Gastroesophageal sphincter (tissue), 4 donors: ENCODE data around the gene GALC. TPM values are rescaled to one million over a fixed set of nuclear protein-coding genes. Genes with fewer than 3 reads are reported as not detected.

Source experiments
- ATAC-seq: fragments of 150-250 bp; one replicate; pipeline ENCODE4 v1.9.1; 2016; ENCODE audit warnings: mild to moderate bottlenecking, moderate library complexity
- H3K27ac ChIP-seq, 4 donors: fragments of 200-600 bp; sonication (generic) in 3 of 4; 1 replicate in 3 of 4; 2 replicates in 1 of 4; pipeline ENCODE4 v1.5.1; 2016 to 2019
- H3K27me3 ChIP-seq: fragments of 200-600 bp; sonication (generic); one replicate; pipeline ENCODE4 v1.5.1; 2019
- H3K36me3 ChIP-seq, 2 donors: fragments of 200-600 bp; sonication (generic); one replicate each; pipeline ENCODE4 v1.5.1; 2019; ENCODE audit warnings: control low read depth in 1 of 2
- H3K4me1 ChIP-seq, 3 donors: fragments of 200-600 bp; sonication (generic); 1 replicate in 2 of 3; 2 replicates in 1 of 3; pipeline ENCODE4 v1.5.1; 2016 to 2019; ENCODE audit warnings: control low read depth in 2 of 3
- H3K4me3 ChIP-seq, 2 donors: fragments of 200-600 bp; sonication (generic); one replicate each; pipeline ENCODE4 v1.5.1; 2019; ENCODE audit warnings: mild to moderate bottlenecking in 1 of 2, moderate library complexity in 1 of 2
- H3K9me3 ChIP-seq, 3 donors: fragments of 200-600 bp; sonication (generic); one replicate each; pipeline ENCODE4 v1.5.1; 2017 to 2019; ENCODE audit warnings: control low read depth in 2 of 3
- CTCF ChIP-seq, 4 experiments: fragments of 200-600 bp in 2 of 4; fragments of 450-650 bp in 2 of 4; sonication (generic) in 1 of 4; IDR thresholded peaks; one replicate each; pipeline ENCODE4 v1.5.1; 2017 to 2019; ENCODE audit warnings: antibody characterized with exemption in 4 of 4, mild to moderate bottlenecking in 2 of 4, moderate library complexity in 2 of 4
- EP300 ChIP-seq: sonication (generic); formaldehyde crosslinking; IDR thresholded peaks from one replicate; pipeline ENCODE4 v1.6.1; 2017; ENCODE audit warnings: antibody characterized with exemption, mild to moderate bottlenecking
- POLR2A ChIP-seq, 2 donors: fragments of 450-650 bp; IDR thresholded peaks; one replicate each; pipeline ENCODE4 v1.6.1; 2017; ENCODE audit warnings: antibody characterized with exemption in 2 of 2, mild to moderate bottlenecking in 2 of 2, moderate library complexity in 1 of 2
- POLR2AphosphoS5 ChIP-seq: sonication (generic); formaldehyde crosslinking; IDR thresholded peaks from one replicate; pipeline ENCODE4 v1.6.1; 2017; ENCODE audit warnings: antibody characterized with exemption
- WGBS, 2 donors: methylation state at CpG; one replicate each; pipeline ENCODE4 v1.1.5; 2018; ENCODE audit warnings: low coverage in 1 of 2; 5-methylcytosine and 5-hydroxymethylcytosine counted together
- total RNA-seq, 4 donors: library from RNA; depleted of rRNA; stranded (reverse); fragments of >200 nt; gene quantifications; one replicate each; pipeline ENCODE4 v1.1.0, GENCODE V29; 2016

Gene GALC
- total RNA-seq, 4 donors from 2014 or later: 13.7 to 19.9 (median 16.6) TPM

DNA sequence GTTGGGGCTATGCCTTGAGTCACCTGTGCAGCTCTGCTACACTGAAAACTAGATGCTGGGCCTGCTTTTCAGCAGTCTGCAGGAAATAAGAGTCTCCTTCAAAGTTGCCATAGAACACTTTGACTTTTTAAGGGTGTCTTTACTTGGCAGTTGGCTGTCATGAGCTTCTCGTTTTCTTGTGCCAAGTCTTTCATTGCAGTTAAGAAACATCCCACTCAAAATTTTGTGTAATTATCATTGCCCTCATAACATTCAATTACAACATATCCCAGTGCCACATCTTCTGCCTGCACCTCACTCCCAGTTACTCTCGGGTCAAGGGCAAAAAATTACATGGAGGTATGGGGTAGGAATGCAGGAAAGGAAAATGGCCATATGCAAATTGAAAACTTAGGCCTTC lies 41.1 kb upstream of the GALC start:
- Histone ChIP-seq H3K36me3 (no peaks in the 10 kb centered on the region), H3K9me3 (no peaks in the 10 kb centered on the region), H3K4me3 (no peak overlapping the region), H3K27me3 (peaks cover 4% of the 10 kb centered on the region), H3K4me1 (no peaks in the 10 kb centered on the region), H3K27ac (no peak overlapping the region)
- TF ChIP-seq POLR2A (IDR thresholded peaks at IDR 0.05) (no peak), CTCF (IDR thresholded peaks at IDR 0.05) (no peak), POLR2AphosphoS5 (no peak), EP300 (no peak)
- WGBS, 2 donors: 40 to 43% methylated on average over 1 to 2 of the region's 2 CpGs
- ATAC-seq: no peak

DNA sequence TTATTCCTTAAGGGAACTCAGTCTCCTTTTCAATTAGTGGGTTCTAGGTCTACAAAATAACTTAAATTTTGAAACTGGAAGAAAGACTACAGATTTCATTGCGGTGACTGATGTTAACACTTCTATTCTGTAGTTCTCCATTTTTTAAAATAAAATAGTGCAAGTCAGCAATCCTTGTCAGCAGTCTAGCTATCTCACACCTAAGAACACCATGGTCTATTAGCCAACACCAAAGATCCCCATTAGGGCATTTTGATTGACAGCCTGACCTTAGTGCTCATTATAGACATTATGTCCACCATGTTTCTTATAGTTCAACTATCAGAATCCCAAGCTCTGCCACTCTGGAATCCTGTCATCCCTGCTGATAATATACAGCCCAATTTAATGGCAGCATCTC lies 39.4 kb upstream of the GALC start:
- Histone ChIP-seq H3K9me3 (no peaks in the 10 kb centered on the region), H3K27me3 (peaks cover 4% of the 10 kb centered on the region), H3K4me3 (no peak overlapping the region), H3K4me1 (no peaks in the 10 kb centered on the region), H3K36me3 (no peaks in the 10 kb centered on the region), H3K27ac (no peak overlapping the region)
- no peak for ATAC-seq
- 92 to 100% methylated on average over 1 of the region's 1 CpG for WGBS, 2 donors
- TF ChIP-seq CTCF (IDR thresholded peaks at IDR 0.05): no peak
- no peak for TF ChIP-seq POLR2A (IDR thresholded peaks at IDR 0.05)
- TF ChIP-seq EP300: no peak
- no peak for TF ChIP-seq POLR2AphosphoS5

- H3K4me3 ChIP-seq: no peak overlapping the region
- peaks cover 4% of the 10 kb centered on the region for H3K27me3 ChIP-seq
- TF ChIP-seq EP300 (no peak), POLR2AphosphoS5 (no peak), CTCF (IDR thresholded peaks at IDR 0.05) (no peak), POLR2A (IDR thresholded peaks at IDR 0.05) (no peak)
- no peak overlapping the region for H3K27ac ChIP-seq
- H3K36me3 ChIP-seq: no peaks in the 10 kb centered on the region
- no peak for ATAC-seq
- H3K4me1 ChIP-seq: no peaks in the 10 kb centered on the region
- WGBS, 2 donors: 73 to 100% methylated on average over 1 of the region's 1 CpG
- H3K9me3 ChIP-seq: no peaks in the 10 kb centered on the region
Observed at GRCh38 chr14:88030892-88031291, 37.9 kb upstream of the GALC start.

DNA sequence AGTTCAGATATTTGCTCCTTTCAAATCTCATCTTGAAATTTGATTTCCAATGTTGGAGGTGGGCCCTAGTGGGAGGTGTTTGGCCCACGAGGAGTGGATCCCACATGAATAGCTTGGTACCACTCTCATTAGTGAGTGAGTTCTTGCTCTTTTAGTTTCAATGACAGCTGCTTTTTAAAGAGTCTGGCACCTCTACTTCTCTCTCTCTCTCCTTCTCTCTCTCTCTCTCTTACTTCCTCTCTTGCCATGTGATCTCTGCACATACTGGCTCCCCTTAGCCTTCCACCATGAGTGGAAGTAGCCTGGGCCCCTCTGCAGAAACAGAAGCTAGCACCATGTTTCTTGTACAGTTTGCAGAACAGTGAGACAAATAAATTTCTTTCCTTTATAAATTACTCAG lies 37.1 kb upstream of the GALC start:
- no peak overlapping the region for H3K4me3 ChIP-seq
- no peaks in the 10 kb centered on the region for H3K4me1 ChIP-seq
- H3K27ac ChIP-seq: no peak overlapping the region
- TF ChIP-seq POLR2A (IDR thresholded peaks at IDR 0.05): no peak
- TF ChIP-seq EP300: no peak
- TF ChIP-seq CTCF (IDR thresholded peaks at IDR 0.05): no peak
- TF ChIP-seq POLR2AphosphoS5: no peak
- no peaks in the 10 kb centered on the region for H3K27me3 ChIP-seq
- 43 to 56% methylated on average over 1 of the region's 1 CpG for WGBS, 2 donors
- H3K36me3 ChIP-seq: no peaks in the 10 kb centered on the region
- no peaks in the 10 kb centered on the region for H3K9me3 ChIP-seq
- ATAC-seq: no peak

DNA sequence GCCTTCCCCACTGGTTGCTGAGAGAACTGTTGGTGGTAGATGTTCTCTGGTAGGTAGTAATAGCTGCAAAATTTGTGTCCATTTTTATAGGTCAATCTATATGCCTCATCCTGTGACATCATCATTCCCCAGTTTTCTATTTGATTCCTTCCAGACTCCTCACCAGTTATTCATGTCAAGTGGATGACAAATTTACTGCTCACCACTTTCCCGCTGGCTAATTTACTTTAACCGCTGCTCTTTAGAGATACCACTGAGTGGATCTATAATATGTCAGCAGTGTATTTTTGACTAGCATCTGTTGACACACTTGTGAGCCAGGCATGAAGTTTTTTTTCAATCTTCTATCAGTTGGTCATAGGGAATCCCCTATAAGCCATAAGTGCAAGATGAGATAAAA lies 36.5 kb upstream of the GALC start:
- Histone ChIP-seq H3K27ac (no peak overlapping the region), H3K9me3 (no peaks in the 10 kb centered on the region), H3K4me3 (no peak overlapping the region), H3K27me3 (no peaks in the 10 kb centered on the region), H3K36me3 (no peaks in the 10 kb centered on the region), H3K4me1 (no peaks in the 10 kb centered on the region)
- no peak for ATAC-seq
- TF ChIP-seq CTCF (IDR thresholded peaks at IDR 0.05) (no peak), EP300 (no peak)
- WGBS, 2 donors: 47 to 92% methylated on average over 2 of the region's 2 CpGs
